DMS153 (cell line): ENCODE results near the gene CCND1.
"Not testable (repeated sequence)": the region's sequence is repeated elsewhere in the genome, so short reads cannot be mapped to it uniquely, and the experiment has no call there.

Experiments used
- DNase-seq: peaks from one replicate; lab custom pipeline; 2025; lab: John Stamatoyannopoulos, UW

The CCND1 gene

GRCh38 chr11:69618237-69618636, 22.7 kb upstream of the CCND1 start:
- DNase-seq: no peak

- DNase-seq: no peak
These were observed 20.2 kb upstream of the CCND1 start for GRCh38 chr11:69620683-69621290.

GRCh38 chr11:69622097-69622681, 18.8 kb upstream of the CCND1 start:
- DNase-seq: not testable (repeated sequence)

GRCh38 chr11:69624293-69624692, 16.7 kb upstream of the CCND1 start:
- DNase-seq: no peak

- DNase-seq: no peak
These were observed 15.5 kb upstream of the CCND1 start for GRCh38 chr11:69625476-69625875.

GRCh38 chr11:69627551-69627950, 13.4 kb upstream of the CCND1 start:
- DNase-seq: no peak

GRCh38 chr11:69630017-69630416, 10.9 kb upstream of the CCND1 start:
- DNase-seq: no peak

GRCh38 chr11:69630424-69630823, 10.5 kb upstream of the CCND1 start:
- no peak for DNase-seq

- DNase-seq: no peak
These were observed 8.1 kb upstream of the CCND1 start for GRCh38 chr11:69632900-69633299.

- DNase-seq: no peak
These were observed 6.9 kb upstream of the CCND1 start for GRCh38 chr11:69634069-69634468.

GRCh38 chr11:69634590-69634989, 6.4 kb upstream of the CCND1 start:
- no peak for DNase-seq

- DNase-seq: no peak
These were observed 5.8 kb upstream of the CCND1 start for GRCh38 chr11:69635195-69635594.

GRCh38 chr11:69635804-69636511, 5.0 kb upstream of the CCND1 start:
- DNase-seq: no peak

- DNase-seq: no peak
These were observed 4.3 kb upstream of the CCND1 start for GRCh38 chr11:69636512-69637197.

GRCh38 chr11:69637198-69637940, 3.6 kb upstream of the CCND1 start:
- no peak for DNase-seq

- DNase-seq: no peak
These were observed 2.8 kb upstream of the CCND1 start for GRCh38 chr11:69637941-69638871.

GRCh38 chr11:69638941-69639681, 1.8 kb upstream of the CCND1 start:
- peak; percentile 25 for DNase-seq

- no peak for DNase-seq
These were observed 1.1 kb upstream of the CCND1 start for GRCh38 chr11:69639831-69640230.

GRCh38 chr11:69640260-69640994, 529 bp upstream of the CCND1 start:
- no peak for DNase-seq
